GM19455 (cell line): ENCODE results near the gene VPS41.

Experiments used
- ATAC-seq: cut with Tn5 transposase; IDR thresholded peaks from one replicate; pipeline ENCODE4 v1.9.1; 2021; ENCODE audit not compliant: unreplicated experiment

The VPS41 gene

DNA sequence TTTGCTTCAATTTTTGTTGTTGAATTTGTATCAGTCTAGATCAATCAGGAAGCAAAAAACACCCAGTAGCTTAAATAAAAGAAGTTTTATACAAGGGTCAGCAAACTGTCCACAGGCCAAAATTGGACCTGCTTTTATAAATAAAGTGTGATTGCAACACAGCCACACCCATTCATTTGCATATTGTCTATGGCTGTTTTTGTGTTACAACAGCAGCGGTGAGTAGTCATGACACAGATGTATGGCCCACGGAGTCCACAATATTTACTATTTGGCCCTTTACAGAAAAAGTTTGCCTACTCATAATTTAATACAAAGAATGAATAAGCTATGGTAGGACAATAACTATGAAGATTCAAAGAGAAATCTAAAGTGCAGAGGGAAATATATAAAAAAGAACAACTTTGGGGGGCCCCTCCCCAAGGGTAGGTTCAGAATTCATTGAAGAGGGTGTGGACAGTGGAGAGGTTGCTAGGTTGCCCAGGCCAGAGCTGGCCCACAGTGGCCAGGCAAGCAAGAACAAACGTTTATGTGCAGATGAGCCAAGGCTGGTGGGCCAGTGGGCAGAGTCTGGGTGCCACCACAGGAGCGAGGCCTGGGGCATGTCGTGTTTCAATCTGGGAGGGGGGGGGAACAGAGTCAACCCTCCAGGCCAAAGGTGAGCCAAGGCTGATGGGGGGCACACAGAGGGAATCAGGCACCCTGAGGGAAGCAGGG, 230.9 kb downstream of the VPS41 start:
- no peak for ATAC-seq

DNA sequence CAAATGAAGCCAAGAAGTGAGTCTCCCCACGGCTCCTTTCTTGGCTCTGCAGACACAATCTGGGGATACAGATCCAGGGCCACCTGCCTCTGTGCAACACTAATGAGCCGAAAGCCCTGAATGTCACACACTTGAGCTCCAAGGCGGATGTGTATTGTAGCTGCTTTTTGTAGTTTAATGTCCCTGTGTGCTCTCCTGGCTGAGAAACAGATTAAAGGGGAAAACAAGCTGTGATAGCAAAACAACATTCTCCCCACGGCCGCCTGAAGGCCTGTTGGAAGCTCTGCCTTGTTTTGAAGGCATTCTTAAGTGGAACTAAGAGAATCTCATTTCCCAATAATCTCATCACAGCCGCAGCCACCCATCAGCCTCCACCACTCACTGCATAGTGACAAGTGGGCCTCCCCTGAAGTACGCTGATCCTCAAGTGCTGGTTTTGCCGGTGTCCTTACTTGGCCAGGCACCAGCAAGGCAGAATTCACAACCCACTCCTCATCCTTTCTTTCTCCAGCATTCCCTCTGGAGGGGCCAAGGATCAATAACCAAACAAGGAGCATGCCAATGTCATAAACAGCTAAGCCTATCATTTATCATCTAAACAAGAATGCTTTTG, 233.4 kb downstream of the VPS41 start:
- no peak for ATAC-seq

DNA sequence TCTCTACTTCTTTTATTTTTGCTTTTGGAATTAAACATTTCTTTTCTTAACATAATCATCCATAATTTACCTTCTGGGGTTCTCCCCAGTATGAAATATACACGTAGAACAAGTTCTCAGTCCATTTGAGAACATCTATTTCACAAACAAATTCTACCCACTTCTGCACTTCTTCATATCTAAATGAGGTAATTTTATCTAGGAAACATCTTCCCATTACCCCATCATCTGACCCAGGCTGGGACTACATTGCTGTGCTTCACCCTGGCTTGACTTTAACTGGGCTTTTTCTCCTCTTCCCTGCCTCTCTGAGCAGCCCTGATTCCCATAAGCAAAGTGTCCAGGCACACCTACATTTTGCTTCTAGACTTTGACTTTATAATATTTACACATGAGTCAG, 234.5 kb downstream of the VPS41 start:
- no peak for ATAC-seq

DNA sequence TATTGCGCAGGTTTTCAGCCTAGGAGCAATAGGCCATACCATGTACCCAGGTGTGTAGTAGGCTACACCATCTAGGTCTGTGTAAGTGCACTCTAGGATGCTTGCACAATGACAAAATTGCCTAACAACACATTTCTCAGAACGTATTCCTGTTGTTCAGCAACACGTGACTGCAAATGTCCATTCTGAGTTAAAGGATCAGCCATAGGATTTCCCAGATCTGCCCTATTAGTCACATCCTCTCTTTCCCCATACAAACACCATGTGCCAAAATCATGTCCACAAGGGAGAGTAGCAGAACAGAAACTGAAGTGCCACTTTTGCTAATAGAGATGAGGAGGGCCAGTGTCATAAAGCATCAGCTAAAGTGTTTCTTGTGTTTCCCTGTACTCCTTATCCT, 235.2 kb downstream of the VPS41 start:
- ATAC-seq: no peak
